Right lobe of liver (tissue), 6 donors: ENCODE measurements around the gene LRRC2. TPM values are rescaled to one million over a fixed set of nuclear protein-coding genes. Genes with fewer than 3 reads are reported as not detected.
A peak's percentile ranks its signal among the peaks of the same experiment; 100 is the strongest.

Source experiments
- ATAC-seq, 4 donors: fragments of 200-7000 bp; cut with Tn5 transposase; one replicate each; pipeline ENCODE4 v1.9.1; 2020; ENCODE audit warnings: mild to moderate bottlenecking in 4 of 4, moderate library complexity in 4 of 4
- DNase-seq, 3 donors: peaks; one replicate each; pipeline ENCODE4 v3.0.0-alpha.2; 2020
- H3K27ac ChIP-seq, 3 donors: fragments of 200-600 bp; one replicate each; pipeline ENCODE4 v1.8.0; 2022
- H3K27me3 ChIP-seq, 2 donors: fragments of 200-600 bp; one replicate each; pipeline ENCODE4 v1.8.0; 2022
- H3K36me3 ChIP-seq, 4 donors: fragments of 200-600 bp; sonication (generic) in 1 of 4; one replicate each; pipeline versions ENCODE4 v1.5.1 to v1.8.0; 2017 to 2022; ENCODE audit warnings: control low read depth in 1 of 4
- H3K4me1 ChIP-seq, 4 donors: fragments of 200-600 bp; sonication (generic) in 1 of 4; one replicate each; pipeline versions ENCODE4 v1.5.1 to v1.8.0; 2017 to 2022; ENCODE audit warnings: control low read depth in 1 of 4
- H3K4me3 ChIP-seq, 3 donors: fragments of 200-600 bp; one replicate each; pipeline ENCODE4 v1.8.0; 2022
- H3K9me3 ChIP-seq, 4 donors: fragments of 200-600 bp; sonication (generic) in 1 of 4; one replicate each; pipeline versions ENCODE4 v1.5.1 to v1.8.0; 2017 to 2022; ENCODE audit warnings: control low read depth in 1 of 4
- POLR2A ChIP-seq: fragments of 450-650 bp; IDR thresholded peaks from one replicate; pipeline ENCODE4 v1.6.1; 2017; ENCODE audit warnings: antibody characterized with exemption, mild to moderate bottlenecking
- WGBS: methylation state at CpG from one replicate; pipeline ENCODE4 v1.1.6; 2018; ENCODE audit warnings: low coverage, low lambda C conversion rate; ENCODE audit not compliant: insufficient coverage; ENCODE audit errors: missing lambda C conversion rate; 5-methylcytosine and 5-hydroxymethylcytosine counted together
- intact Hi-C, 2 donors: fragments of 100-400 bp; cut with DNase I; formaldehyde crosslinking; loops; one replicate each; pipeline versions ENCODE4 v1.11.2 to v1.14.1; 2022
- total RNA-seq, 6 experiments: library from RNA; depleted of rRNA in 2 of 6; stranded (reverse); fragments of >200 nt in 2 of 6; fragmentation: NEBNext Ultra II Directional in 3 of 6; extraction: Animal tissue kit (Norgen Biotek cat#: 25700) in 3 of 6; gene quantifications; one replicate each; pipeline versions ENCODE4 v1.1.0 to v1.2.4, GENCODE V29; 2016 to 2023
- TF ChIP-seq, protein P1 (sequence below), 4 donors: fragments of 200-600 bp in 3 of 4; fragments of 450-650 bp in 1 of 4; IDR thresholded peaks; one replicate each; pipeline versions ENCODE4 v1.5.1 to v1.8.0; 2016 to 2022; ENCODE audit warnings: antibody characterized with exemption in 4 of 4, mild to moderate bottlenecking in 2 of 4
- donor health status: DM: no; HTN: yes; CAD: no.
- donor health status: DM: no; HTN: no; CAD: no.
- donor health status: DM: no; HTN: no; CAD: no.
- donor health status: DM: no; HTN: yes; CAD: no.
- donor health status: DM: no; HTN: yes; CAD: no.

LRRC2 gene
- total RNA-seq, 6 experiments from 2014 or later, result 4.3 to 8.9 (median 6.1) TPM

- DNase-seq, result no peak
- no peak for TF ChIP-seq POLR2A
- TF ChIP-seq, protein P1, sequence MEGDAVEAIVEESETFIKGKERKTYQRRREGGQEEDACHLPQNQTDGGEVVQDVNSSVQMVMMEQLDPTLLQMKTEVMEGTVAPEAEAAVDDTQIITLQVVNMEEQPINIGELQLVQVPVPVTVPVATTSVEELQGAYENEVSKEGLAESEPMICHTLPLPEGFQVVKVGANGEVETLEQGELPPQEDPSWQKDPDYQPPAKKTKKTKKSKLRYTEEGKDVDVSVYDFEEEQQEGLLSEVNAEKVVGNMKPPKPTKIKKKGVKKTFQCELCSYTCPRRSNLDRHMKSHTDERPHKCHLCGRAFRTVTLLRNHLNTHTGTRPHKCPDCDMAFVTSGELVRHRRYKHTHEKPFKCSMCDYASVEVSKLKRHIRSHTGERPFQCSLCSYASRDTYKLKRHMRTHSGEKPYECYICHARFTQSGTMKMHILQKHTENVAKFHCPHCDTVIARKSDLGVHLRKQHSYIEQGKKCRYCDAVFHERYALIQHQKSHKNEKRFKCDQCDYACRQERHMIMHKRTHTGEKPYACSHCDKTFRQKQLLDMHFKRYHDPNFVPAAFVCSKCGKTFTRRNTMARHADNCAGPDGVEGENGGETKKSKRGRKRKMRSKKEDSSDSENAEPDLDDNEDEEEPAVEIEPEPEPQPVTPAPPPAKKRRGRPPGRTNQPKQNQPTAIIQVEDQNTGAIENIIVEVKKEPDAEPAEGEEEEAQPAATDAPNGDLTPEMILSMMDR (IDR thresholded peaks at IDR 0.05), result no peak
- WGBS, result 61% methylated on average over 2 of the region's 2 CpGs
- H3K4me3 ChIP-seq, result no peak overlapping the region
- peaks cover 0 to 2% (median under 1%) of the 10 kb centered on the region in 4 donors for H3K4me1 ChIP-seq
- H3K9me3 ChIP-seq, result no peaks in the 10 kb centered on the region
- peak; percentile 32 to 53 (median 49) for ATAC-seq
- H3K27ac ChIP-seq, result no peak overlapping the region
- no peaks in the 10 kb centered on the region for H3K27me3 ChIP-seq
- H3K36me3 ChIP-seq, result no peaks in the 10 kb centered on the region
- intact Hi-C loops, result no loop called here
These were observed 38.0 kb upstream of the LRRC2 start for GRCh38 chr3:46604127-46604526.

- H3K27me3 ChIP-seq, result no peaks in the 10 kb centered on the region
- H3K9me3 ChIP-seq, result no peaks in the 10 kb centered on the region
- no peak overlapping the region for H3K27ac ChIP-seq
- DNase-seq (no peak), ATAC-seq (no peak)
- intact Hi-C loops, result no loop called here
- H3K36me3 ChIP-seq, result no peaks in the 10 kb centered on the region
- no peak for TF ChIP-seq POLR2A
- TF ChIP-seq, protein P1 (IDR thresholded peaks at IDR 0.05), result no peak
- no peak overlapping the region for H3K4me3 ChIP-seq
- WGBS, result 87% methylated on average over 1 of the region's 1 CpG
- no peaks in the 10 kb centered on the region for H3K4me1 ChIP-seq
These were observed 37.4 kb upstream of the LRRC2 start for GRCh38 chr3:46603446-46604046.

- no peaks in the 10 kb centered on the region for H3K36me3 ChIP-seq
- no peaks in the 10 kb centered on the region for H3K4me1 ChIP-seq
- no peak for ATAC-seq
- intact Hi-C loops, result no loop called here
- DNase-seq, result no peak
- no peak for TF ChIP-seq POLR2A
- TF ChIP-seq, protein P1 (IDR thresholded peaks at IDR 0.05), result no peak
- no peaks in the 10 kb centered on the region for H3K9me3 ChIP-seq
- H3K4me3 ChIP-seq, result no peak overlapping the region
- no peaks in the 10 kb centered on the region for H3K27me3 ChIP-seq
- 79% methylated on average over 3 of the region's 5 CpGs for WGBS
- H3K27ac ChIP-seq, result no peak overlapping the region
These were observed 33.5 kb upstream of the LRRC2 start for GRCh38 chr3:46599590-46599989.

GRCh38 chr3:46595819-46596314 lies 29.8 kb upstream of the LRRC2 start:
- Histone ChIP-seq H3K27ac (no peak overlapping the region), H3K4me3 (no peak overlapping the region), H3K36me3 (no peaks in the 10 kb centered on the region), H3K27me3 (no peaks in the 10 kb centered on the region), H3K9me3 (no peaks in the 10 kb centered on the region), H3K4me1 (no peaks in the 10 kb centered on the region)
- intact Hi-C loops, result no loop called here
- no peak for ATAC-seq
- no peak for TF ChIP-seq POLR2A
- TF ChIP-seq, protein P1 (IDR thresholded peaks at IDR 0.05), result no peak
- 80% methylated on average over 5 of the region's 8 CpGs for WGBS
- no peak for DNase-seq
